GM12864 (cell line): ENCODE results near the gene TCF12.

Source experiments
- DNase-seq: peaks from one replicate; pipeline ENCODE4 v3.0.0-alpha.2; 2011; ENCODE audit warnings: low read depth
- H3K4me3 ChIP-seq: 2 replicates; pipeline ENCODE4 v1.5.1; 2011; ENCODE audit warnings: mild to moderate bottlenecking, low read depth, low read length, control low read depth
- TF ChIP-seq, protein P1 (sequence below): IDR thresholded peaks from 2 replicates; pipeline ENCODE4 v1.5.1; 2011; ENCODE audit warnings: low read depth, mild to moderate bottlenecking, moderate library complexity, low read length, control low read depth, inconsistent platforms; ENCODE audit errors: missing control alignments

The TCF12 gene

DNA sequence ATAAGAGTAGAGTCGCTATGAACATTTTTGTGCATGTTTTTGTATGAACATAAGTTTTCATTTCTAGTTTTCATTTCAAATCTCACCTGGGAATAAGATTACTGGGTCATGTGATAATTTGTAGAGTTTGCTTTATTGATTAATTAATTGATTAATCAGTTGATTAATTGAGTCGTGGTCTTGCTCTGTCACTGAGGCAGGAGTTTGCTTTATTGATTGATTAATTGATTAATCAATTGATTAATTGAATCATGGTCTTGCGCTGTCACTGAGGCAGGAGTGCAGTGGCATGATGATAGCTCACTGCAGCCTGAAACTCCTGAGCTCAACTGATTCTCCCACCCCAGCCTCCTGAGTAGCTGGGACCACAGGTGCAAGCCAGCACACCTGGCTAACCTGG lies 111.6 kb downstream of the TCF12 start:
- no peak for DNase-seq
- TF ChIP-seq, protein P1, sequence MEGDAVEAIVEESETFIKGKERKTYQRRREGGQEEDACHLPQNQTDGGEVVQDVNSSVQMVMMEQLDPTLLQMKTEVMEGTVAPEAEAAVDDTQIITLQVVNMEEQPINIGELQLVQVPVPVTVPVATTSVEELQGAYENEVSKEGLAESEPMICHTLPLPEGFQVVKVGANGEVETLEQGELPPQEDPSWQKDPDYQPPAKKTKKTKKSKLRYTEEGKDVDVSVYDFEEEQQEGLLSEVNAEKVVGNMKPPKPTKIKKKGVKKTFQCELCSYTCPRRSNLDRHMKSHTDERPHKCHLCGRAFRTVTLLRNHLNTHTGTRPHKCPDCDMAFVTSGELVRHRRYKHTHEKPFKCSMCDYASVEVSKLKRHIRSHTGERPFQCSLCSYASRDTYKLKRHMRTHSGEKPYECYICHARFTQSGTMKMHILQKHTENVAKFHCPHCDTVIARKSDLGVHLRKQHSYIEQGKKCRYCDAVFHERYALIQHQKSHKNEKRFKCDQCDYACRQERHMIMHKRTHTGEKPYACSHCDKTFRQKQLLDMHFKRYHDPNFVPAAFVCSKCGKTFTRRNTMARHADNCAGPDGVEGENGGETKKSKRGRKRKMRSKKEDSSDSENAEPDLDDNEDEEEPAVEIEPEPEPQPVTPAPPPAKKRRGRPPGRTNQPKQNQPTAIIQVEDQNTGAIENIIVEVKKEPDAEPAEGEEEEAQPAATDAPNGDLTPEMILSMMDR, result no peak
- no peak overlapping the region for H3K4me3 ChIP-seq

GRCh38 chr15:57031082-57031481 lies 112.6 kb downstream of the TCF12 start:
- no peak overlapping the region for H3K4me3 ChIP-seq
- TF ChIP-seq, protein P1, result no peak
- DNase-seq, result no peak

- no peak overlapping the region for H3K4me3 ChIP-seq
- DNase-seq, result no peak
Observed at GRCh38 chr15:57031605-57032004, 113.2 kb downstream of the TCF12 start.

DNA sequence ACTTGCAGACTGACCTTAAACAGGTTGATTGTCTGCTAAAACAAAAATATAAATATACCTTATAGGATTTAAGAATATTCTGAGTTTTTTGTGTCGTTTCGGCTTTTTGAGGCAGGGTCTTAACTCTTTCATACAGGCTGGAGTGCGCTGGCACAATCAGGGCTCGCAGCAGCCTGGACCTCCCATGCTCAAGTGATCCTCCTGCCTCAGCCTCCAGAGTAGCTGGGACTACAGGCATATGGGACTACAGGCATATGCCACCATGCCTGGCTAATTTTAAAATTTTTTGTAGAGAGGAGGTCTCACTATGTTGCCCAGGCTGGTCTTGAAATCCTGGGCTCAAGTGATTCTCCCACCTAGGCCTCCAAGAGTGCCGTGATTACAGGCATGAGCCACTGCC lies 113.9 kb downstream of the TCF12 start:
- TF ChIP-seq, protein P1, result no peak
- no peak for DNase-seq
- H3K4me3 ChIP-seq, result no peak overlapping the region

More at GRCh38 chr15:57031605-57032004, 113.2 kb downstream of the TCF12 start:
- TF ChIP-seq, protein P1, result no peak

GRCh38 chr15:57033715-57034439 lies 115.4 kb downstream of the TCF12 start:
- no peak for DNase-seq
- H3K4me3 ChIP-seq, result no peak overlapping the region
- TF ChIP-seq, protein P1, result no peak

DNA sequence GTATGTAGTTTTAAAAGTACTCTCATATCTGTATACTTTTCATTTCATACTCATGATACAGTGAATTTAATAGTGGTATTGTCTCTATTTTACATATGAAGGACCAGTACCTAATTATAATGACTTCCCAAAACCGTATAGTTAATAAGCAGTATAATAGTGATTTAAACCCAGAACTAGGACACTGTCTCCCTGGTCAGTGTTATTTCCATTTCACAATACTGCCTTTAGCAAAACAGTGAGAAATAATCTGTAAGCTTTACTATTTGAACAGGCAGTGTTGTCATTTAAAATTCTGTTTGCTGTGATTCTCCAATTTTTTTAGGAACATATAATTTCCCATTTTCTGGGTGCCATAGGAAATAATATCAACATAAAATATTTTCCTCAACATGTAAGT lies 116.2 kb downstream of the TCF12 start:
- TF ChIP-seq, protein P1, result no peak
- no peak overlapping the region for H3K4me3 ChIP-seq
- no peak for DNase-seq

DNA sequence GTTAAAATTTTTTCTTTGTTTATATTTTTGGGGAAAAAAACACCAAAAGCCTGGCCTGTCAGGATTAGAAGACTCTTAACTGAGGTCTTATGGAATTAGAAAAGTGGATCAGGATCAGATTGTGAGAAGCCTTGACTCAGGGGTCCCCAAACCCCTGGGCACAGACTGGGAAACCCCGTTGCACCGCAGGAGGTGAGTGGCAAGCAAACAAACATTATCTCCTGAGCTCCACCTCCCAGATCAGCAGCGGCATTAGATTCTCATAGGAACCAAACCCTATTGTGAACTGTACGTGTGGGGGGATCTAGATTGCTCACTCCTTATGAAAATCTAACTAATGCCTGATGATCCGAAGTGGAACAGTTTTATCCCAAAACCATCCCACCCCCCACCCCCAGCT lies 117.2 kb downstream of the TCF12 start:
- TF ChIP-seq, protein P1, result no peak
- DNase-seq, result no peak
- H3K4me3 ChIP-seq, result no peak overlapping the region
